SH-SY5Y (cell line): ENCODE measurements around the gene KCNK16.

Source experiments
- GATA2 ChIP-seq: IDR thresholded peaks from 2 replicates; pipeline ENCODE4 v1.6.1; 2011; ENCODE audit warnings: mild to moderate bottlenecking, low read depth, low read length
- GATA3 ChIP-seq: IDR thresholded peaks from 2 replicates; pipeline ENCODE4 v1.6.1; 2011; ENCODE audit warnings: low read depth, mild to moderate bottlenecking, low read length, moderate library complexity

GRCh38 chr6:39341937-39342336 lies 19.4 kb upstream of the KCNK16 start:
- TF ChIP-seq GATA2 (no peak), GATA3 (no peak)
